Measurements from ENCODE around the gene ERMP1.
"Not testable (repeated sequence)": the region's sequence is repeated elsewhere in the genome, so short reads cannot be mapped to it uniquely, and the experiment has no call there.

ERMP1 gene

GRCh38 chr9:5789489-5789888 lies 43.4 kb downstream of the ERMP1 start:
- DNase-seq (ENCODE audit: insufficient read length, low spot score) = no peak
- FAIRE-seq = no peak
- no peak for TF ChIP-seq POLR2A (IDR thresholded peaks at IDR 0.05; ENCODE audit: low read depth, low read length)

GRCh38 chr9:5787759-5788302 lies 45.1 kb downstream of the ERMP1 start:
- TF ChIP-seq POLR2A (IDR thresholded peaks at IDR 0.05; ENCODE audit: low read depth, low read length) = no peak
- no peak for DNase-seq (ENCODE audit: insufficient read length, low spot score)
- no peak for FAIRE-seq

GRCh38 chr9:5787220-5787619 lies 45.7 kb downstream of the ERMP1 start:
- DNase-seq (ENCODE audit: insufficient read length, low spot score) (no peak), FAIRE-seq (no peak)
- no peak for TF ChIP-seq POLR2A (IDR thresholded peaks at IDR 0.05; ENCODE audit: low read depth, low read length)

- TF ChIP-seq POLR2A (IDR thresholded peaks at IDR 0.05; ENCODE audit: low read depth, low read length) = no peak
- DNase-seq (ENCODE audit: insufficient read length, low spot score) (no peak), FAIRE-seq (peak; percentile 87)
These were observed 46.4 kb downstream of the ERMP1 start for GRCh38 chr9:5786370-5787127.

GRCh38 chr9:5784526-5785315 lies 48.2 kb downstream of the ERMP1 start:
- no peak for TF ChIP-seq POLR2A (IDR thresholded peaks at IDR 0.05; ENCODE audit: low read depth, low read length)
- FAIRE-seq = no peak
- no peak for DNase-seq (ENCODE audit: insufficient read length, low spot score)

- FAIRE-seq (no peak), DNase-seq (ENCODE audit: insufficient read length, low spot score) (no peak)
- TF ChIP-seq POLR2A (IDR thresholded peaks at IDR 0.05; ENCODE audit: low read depth, low read length) = no peak
These were observed 48.9 kb downstream of the ERMP1 start for GRCh38 chr9:5783982-5784381.

GRCh38 chr9:5783420-5783819 lies 49.5 kb downstream of the ERMP1 start:
- FAIRE-seq = not testable (repeated sequence)

GRCh38 chr9:5779705-5780218 lies 53.2 kb downstream of the ERMP1 start:
- not testable (repeated sequence) for FAIRE-seq; DNase-seq (ENCODE audit: insufficient read length, low spot score)

More at GRCh38 chr9:5783420-5783819, 49.5 kb downstream of the ERMP1 start:
- not testable (repeated sequence) for DNase-seq (ENCODE audit: insufficient read length, low spot score)

- FAIRE-seq = no peak
- TF ChIP-seq POLR2A (IDR thresholded peaks at IDR 0.05; ENCODE audit: low read depth, low read length) = no peak
- DNase-seq (ENCODE audit: insufficient read length, low spot score) = no peak
These were observed 54.1 kb downstream of the ERMP1 start for GRCh38 chr9:5778805-5779204.

GRCh38 chr9:5773324-5773999 lies 59.5 kb downstream of the ERMP1 start:
- no peak for TF ChIP-seq POLR2A (IDR thresholded peaks at IDR 0.05; ENCODE audit: low read depth, low read length)
- FAIRE-seq = no peak
- DNase-seq (ENCODE audit: insufficient read length, low spot score) = no peak

GRCh38 chr9:5767968-5768932 lies 64.7 kb downstream of the ERMP1 start:
- FAIRE-seq = no peak

GRCh38 chr9:5764130-5764868 lies 68.6 kb downstream of the ERMP1 start:
- no peak for DNase-seq (ENCODE audit: insufficient read length, low spot score)
- no peak for TF ChIP-seq POLR2A (IDR thresholded peaks at IDR 0.05; ENCODE audit: low read depth, low read length)
- no peak for FAIRE-seq

More at GRCh38 chr9:5767968-5768932, 64.7 kb downstream of the ERMP1 start:
- no peak for TF ChIP-seq POLR2A (IDR thresholded peaks at IDR 0.05; ENCODE audit: low read depth, low read length)
- DNase-seq (ENCODE audit: insufficient read length, low spot score) = no peak
